ENCODE results near the gene TNFRSF19. TPM values are rescaled to one million over a fixed set of nuclear protein-coding genes. Genes with fewer than 3 reads are reported as not detected.

The TNFRSF19 gene
- total RNA-seq, 3 donors from 2014 or later, result 0.32 to 3.8 (median 0.58) TPM

DNA sequence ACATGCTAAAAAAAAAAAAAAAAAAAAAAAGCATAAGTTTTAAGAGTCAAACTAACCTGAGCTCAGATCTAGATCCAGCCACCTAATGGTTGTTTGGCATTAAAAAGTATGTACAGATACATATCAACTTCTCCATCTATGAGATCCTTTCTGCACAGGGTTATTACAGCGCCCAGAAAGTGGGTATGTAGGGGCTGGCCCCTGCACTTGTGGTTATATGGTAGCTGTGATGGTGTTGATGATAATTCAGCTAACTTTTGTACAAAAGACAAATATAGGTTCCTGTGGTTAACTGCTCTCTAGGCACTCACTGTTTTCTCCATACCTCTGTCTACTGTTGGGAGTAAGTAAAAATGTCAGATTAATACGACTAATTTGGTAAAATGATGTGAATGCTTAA is 81.7 kb downstream of the TNFRSF19 start:
- intact Hi-C loops (cut with DNase I, micrococcal nuclease), result no loop called here
- TF ChIP-seq, protein P1, sequence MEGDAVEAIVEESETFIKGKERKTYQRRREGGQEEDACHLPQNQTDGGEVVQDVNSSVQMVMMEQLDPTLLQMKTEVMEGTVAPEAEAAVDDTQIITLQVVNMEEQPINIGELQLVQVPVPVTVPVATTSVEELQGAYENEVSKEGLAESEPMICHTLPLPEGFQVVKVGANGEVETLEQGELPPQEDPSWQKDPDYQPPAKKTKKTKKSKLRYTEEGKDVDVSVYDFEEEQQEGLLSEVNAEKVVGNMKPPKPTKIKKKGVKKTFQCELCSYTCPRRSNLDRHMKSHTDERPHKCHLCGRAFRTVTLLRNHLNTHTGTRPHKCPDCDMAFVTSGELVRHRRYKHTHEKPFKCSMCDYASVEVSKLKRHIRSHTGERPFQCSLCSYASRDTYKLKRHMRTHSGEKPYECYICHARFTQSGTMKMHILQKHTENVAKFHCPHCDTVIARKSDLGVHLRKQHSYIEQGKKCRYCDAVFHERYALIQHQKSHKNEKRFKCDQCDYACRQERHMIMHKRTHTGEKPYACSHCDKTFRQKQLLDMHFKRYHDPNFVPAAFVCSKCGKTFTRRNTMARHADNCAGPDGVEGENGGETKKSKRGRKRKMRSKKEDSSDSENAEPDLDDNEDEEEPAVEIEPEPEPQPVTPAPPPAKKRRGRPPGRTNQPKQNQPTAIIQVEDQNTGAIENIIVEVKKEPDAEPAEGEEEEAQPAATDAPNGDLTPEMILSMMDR (IDR thresholded peaks at IDR 0.05), result no peak
- Histone ChIP-seq H3K4me1 (ENCODE audit: low read depth) (no peaks in the 10 kb centered on the region), H3K4me3 (no peak overlapping the region), H3K9me3 (no peaks in the 10 kb centered on the region), H3K36me3 (ENCODE audit: low read depth) (no peaks in the 10 kb centered on the region)
- ATAC-seq (no peak), DNase-seq (no peak)

DNA sequence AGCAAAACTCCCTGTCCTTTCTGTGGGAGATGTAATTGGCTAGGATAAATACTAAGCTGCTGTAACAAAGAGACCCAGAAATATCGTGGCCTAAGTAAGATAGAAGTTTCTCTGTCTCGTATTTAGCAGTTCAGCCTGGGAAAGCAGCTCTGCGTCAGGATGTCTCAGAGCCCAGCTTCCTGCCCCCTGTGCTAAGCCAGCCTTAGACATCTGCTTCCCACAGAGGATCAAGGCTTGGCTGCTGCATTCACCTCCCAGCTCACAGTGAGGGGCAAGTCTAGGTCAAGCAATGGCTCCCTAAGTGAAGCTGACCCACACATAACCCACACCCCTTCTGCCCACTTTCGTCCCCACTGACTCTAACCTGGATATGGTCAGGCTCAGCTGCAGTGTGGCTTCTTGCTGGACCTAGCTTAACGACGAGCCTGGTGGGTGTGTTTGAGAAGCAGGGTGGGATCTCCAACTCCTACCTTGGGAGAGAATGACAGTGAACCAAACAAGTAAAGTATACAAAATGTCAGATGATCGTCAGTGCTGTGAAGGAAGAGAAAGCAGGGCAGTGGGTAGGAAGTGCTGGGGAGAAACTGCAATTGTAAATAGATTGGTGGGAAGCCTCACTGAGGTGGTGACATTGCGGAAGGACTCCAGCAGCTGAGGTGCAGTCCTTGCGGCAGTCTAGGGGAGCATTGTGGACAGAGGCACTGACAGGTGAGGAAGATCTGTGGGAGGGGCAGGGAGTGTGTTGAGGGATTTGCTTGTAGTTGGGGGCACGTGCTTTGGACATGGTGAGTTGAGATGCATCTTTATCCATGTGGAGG is 82.9 kb downstream of the TNFRSF19 start:
- TF ChIP-seq, protein P1 (IDR thresholded peaks at IDR 0.05), result no peak
- ATAC-seq, result no peak
- DNase-seq, result no peak
- H3K36me3 ChIP-seq (ENCODE audit: low read depth), result no peaks in the 10 kb centered on the region
- H3K9me3 ChIP-seq, result no peaks in the 10 kb centered on the region
- no peaks in the 10 kb centered on the region for H3K4me1 ChIP-seq (ENCODE audit: low read depth)
- intact Hi-C loops (cut with DNase I, micrococcal nuclease), result no loop called here
- H3K4me3 ChIP-seq, result no peak overlapping the region

DNA sequence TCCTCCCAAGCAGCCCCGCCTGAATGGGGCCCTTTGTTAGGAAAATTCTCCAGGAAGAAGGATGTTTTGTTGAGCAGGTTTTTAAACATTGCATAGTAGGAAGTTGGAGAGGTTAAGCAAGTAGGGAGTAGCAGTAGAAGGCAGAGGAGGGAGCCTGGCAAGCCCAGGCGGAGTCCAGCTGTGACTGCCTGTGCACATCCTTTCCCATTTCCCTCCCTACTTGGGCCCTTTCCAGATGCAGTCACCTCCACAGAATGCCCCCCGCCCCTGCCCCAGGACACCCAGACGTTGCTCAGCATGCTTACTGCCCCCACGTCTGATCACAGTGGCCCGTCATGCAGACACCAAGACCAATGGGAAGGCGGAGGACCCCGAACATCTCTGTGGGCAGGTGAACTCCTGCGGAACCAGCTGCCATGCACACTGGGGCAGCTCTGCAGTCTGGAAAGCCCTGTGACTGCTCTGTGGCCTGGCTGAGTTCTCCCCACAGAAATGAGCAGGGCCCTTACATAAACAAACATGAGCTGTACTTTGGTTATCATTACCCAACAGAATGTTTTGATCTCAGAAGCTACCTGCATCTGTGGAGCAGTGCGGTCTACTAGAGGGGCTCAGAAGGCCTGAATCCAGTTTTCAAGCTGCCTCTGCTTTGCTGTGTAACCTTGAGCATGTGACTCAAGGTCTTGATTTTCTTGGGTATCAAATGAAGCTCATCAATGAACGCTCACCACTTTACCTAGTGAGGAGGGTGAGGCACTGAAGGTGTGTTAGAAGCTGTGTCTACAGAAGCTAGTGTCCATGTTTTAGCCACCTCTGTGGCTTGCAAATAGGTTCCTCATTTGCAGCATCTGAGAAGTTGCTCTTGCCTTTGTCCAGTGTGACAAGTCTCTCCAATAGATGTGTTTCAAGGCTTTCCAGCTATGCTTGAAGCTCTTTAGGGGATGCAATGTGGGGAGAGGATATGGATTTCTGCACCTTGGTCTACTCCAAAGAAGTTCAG is 84.2 kb downstream of the TNFRSF19 start:
- intact Hi-C loops (cut with DNase I, micrococcal nuclease), result no loop called here
- H3K36me3 ChIP-seq (ENCODE audit: low read depth), result no peaks in the 10 kb centered on the region
- H3K9me3 ChIP-seq, result no peaks in the 10 kb centered on the region
- ATAC-seq (no peak), DNase-seq (no peak)
- H3K4me1 ChIP-seq (ENCODE audit: low read depth), result no peaks in the 10 kb centered on the region
- TF ChIP-seq, protein P1 (IDR thresholded peaks at IDR 0.05), result no peak
- H3K4me3 ChIP-seq, result no peak overlapping the region

DNA sequence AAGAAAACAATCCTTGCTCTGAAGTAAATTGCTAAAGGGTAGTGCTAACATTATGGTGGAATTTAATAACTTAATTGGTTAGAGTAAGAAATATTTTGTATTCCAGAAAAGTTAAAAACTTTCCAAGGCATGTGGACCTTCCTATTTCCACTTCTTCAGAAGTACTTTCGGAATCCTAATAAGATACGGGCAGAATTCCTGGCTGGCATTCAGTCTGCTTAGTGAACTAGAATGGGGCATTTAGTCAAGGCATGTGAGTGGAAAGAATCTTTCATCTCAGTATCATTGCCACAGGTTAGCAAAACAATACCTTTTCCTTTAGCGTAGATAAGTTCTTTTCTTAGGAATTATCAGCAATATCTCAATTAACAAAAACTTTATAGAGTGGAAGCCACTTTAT is 85.1 kb downstream of the TNFRSF19 start:
- TF ChIP-seq, protein P1 (IDR thresholded peaks at IDR 0.05), result no peak
- H3K9me3 ChIP-seq, result no peaks in the 10 kb centered on the region
- intact Hi-C loops (cut with DNase I, micrococcal nuclease), result no loop called here
- no peaks in the 10 kb centered on the region for H3K36me3 ChIP-seq (ENCODE audit: low read depth)
- H3K4me1 ChIP-seq (ENCODE audit: low read depth), result no peaks in the 10 kb centered on the region
- DNase-seq (no peak), ATAC-seq (no peak)
- no peak overlapping the region for H3K4me3 ChIP-seq

DNA sequence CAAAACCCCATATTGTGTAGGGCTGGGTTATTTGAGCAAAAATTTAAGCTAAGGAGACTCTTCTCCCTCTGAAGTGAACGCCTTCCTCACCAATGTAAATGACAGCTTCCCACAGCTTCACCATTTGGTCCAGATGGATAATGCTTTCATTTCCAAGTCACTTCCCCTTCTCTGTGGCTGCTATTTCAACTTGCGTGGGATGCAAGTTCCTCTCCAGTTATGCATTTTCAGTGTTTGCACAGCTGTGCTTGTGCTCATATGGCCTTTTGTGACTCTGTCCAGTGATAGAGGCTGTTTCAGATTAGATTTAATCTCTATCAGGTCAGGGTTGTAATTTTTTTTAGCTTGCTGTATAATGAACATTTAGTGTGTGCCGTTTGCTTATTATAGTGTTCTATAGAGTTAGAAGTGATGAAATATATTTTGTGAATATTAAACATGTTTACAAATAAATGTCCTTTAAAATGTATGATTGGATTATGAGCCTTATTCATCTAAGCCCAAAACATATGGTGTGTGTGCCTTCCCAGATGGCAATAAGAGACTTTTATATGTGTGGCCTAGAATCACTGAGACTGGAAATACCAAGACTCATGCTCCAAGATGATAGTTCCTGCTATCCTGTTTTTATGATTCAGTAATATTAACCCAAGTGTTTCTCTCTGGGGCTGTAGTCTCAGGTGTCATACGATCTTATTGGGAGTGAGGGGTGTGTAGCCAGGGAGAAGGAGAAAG is 86.6 kb downstream of the TNFRSF19 start:
- intact Hi-C loops (cut with DNase I, micrococcal nuclease), result no loop called here
- Histone ChIP-seq H3K9me3 (peaks cover 2% of the 10 kb centered on the region), H3K4me1 (ENCODE audit: low read depth) (no peaks in the 10 kb centered on the region), H3K36me3 (ENCODE audit: low read depth) (no peaks in the 10 kb centered on the region), H3K4me3 (no peak overlapping the region)
- ATAC-seq, result no peak
- peak in 1 of 3 donors; percentile 12 for DNase-seq
- TF ChIP-seq, protein P1 (IDR thresholded peaks at IDR 0.05), result no peak
